ENCODE results near the gene NBEAL2.

Gene NBEAL2

DNA sequence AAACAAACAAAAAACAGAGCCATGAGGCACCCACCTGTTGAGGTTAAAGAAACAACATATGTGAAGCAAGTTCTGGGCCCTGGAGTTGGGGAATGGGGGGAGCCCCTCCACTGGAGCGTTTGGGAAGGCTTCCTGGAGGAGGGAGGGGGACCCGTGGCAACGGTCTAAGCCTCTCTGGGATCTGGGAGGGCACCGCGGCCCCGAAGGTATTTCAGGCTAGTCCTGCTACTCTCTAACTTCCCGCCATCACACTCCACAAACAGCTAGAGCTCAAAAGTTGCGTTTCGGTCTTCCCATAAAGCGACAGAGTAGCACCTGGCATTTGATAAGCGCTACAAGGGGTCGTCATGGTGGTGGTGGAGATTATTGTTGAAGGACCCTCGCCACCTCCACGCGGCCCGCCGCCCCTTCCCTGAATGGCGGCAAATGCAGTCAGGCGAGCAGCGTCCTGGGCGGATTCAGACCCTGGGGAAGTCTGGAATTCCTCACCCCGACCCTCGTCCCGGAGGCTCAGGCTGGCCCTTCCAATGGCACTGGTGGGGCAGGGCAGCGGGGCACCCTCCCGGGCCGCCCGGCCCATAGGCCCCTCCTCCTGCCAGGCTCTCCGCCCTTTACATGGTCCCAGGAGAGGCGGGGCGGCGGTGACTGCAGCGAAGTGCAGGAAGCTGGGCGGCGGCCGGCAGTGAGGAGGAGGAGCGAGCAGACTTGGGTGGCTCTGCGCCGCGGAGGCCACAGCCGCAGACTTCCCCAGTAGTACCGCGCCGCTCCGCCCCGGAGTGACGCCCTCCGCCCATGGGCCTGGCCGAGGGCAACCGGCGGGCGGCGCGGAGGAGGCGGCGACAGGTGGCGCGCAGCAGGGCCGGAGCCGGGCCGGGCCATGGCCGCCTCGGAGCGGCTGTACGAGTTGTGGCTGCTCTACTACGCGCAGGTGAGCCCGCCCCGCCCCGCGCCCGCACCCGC is at the start of gene NBEAL2:
TSS of gene NBEAL2 (plus strand) at position 682 of the 960 bp plus-strand sequence. CDS start at position 878, 196 bp downstream.
- peak; percentile 96 for DNase-seq

DNA sequence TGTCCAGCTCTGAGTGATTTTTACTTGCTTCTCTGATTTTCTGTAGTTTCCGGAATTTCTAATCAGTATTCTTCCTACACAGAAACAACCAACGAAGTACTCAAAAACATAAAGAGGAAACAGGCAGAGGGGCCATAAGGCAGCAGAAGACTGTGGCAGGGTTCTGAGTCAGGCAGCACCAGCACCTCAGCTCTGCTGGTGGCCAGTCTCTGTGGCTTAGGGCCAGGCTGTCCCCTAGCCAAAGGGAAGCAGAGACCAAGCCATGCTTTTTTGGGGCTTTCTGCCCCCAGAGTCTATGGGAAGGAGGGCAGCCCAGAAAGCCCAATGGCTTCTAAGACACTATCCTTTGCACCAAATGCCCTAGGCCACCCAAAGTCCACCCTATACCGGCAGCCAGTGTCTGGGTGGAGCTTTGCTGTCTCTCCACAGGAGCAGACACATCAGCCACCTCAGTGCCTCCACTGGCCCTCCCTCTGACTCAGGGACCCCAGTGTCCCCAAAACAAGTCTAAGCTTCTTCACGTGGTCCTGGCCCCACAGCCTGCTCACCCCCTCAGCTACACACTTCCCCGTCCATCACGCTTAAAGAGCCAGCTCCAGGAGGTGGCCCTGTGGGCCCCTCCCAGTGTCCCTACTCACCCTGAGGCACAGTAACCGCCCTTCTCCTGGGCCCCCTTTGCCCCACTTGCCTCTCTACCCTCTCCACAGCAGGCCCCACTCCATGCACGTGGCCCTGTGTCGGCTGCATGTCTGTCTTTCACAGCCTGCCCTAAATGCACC is 49.1 kb upstream of the NBEAL2 start:
- no peak for DNase-seq

- DNase-seq, result no peak
Observed at GRCh38 chr3:46930945-46931403, 48.5 kb upstream of the NBEAL2 start.

GRCh38 chr3:46931631-46932331 is 47.7 kb upstream of the NBEAL2 start:
- DNase-seq, result no peak

- no peak for DNase-seq
Observed at GRCh38 chr3:46932455-46933225, 46.8 kb upstream of the NBEAL2 start.

DNA sequence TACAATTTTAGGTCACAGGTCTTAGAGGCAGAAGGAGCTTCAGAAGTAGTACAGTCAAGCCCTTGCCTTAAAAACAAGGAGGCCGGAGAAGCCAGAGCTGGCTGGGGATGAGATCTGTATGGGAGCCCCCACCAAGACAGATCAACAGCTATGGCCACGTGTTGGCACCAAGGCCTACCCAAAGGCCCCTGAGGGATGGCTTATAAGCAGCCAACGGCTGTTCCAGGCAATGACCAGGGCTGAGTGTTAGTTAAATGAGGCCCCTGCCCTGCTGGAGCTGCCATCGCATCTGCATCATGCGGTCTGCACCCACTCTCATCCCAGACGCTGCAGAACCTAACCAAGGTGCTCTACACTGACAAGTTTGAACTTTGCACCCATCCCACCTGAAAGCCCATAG is 46.2 kb upstream of the NBEAL2 start:
- no peak for DNase-seq

DNA sequence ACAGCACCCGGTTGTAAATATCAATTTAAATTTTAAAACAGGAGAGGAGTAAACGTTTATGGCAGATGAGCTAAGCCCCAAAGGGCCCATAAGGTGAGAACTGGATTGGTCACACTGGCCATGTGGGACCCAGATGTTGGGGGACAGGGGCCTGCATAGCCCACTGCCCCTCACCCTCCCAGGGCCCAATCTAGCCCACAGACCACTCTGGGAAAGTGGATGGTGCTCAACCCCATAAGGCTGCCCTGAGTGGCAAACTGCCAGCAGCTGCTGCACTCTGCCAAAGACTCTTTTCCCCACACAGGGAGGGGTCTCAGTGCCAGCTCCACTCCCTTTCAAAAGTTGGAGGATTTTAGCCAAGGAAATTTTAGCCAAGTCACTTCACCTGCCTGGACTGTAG is 45.4 kb upstream of the NBEAL2 start:
- no peak for DNase-seq

- DNase-seq, result no peak
Observed at GRCh38 chr3:46934498-46935167, 44.8 kb upstream of the NBEAL2 start.

DNA sequence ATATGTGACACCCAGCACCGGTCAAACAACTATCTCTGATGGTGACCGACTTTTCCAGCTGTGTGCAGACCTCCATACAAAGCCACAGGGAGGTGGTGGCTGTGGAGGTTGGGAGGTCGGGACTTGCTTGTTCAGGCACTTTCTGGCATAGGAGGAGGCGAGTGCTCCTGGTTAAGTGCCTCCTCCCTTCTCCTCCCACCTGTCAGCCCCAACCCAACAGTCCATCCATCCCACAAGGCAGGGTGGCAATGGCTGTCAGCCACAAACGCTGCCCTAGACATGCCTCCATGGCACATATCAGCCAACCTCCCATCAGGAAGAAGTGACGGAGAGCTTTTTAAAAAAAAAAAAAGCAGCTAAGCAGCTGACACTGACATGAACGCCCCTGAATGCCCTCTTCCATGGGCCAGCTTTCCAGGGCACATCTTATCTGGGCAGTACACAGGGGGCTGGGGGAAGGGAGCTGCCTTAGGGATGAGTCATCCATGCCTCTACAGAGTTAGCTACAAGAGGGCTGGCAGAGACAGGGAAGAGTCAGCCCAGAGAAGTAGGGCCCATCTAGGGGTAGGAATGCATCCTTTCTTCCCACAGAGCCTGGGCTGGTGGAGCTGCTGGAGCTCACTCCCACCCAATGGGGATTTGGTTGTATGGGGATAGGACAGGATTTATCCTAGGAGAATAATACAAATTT is 44.2 kb upstream of the NBEAL2 start:
- no peak for DNase-seq

- no peak for DNase-seq
Observed at GRCh38 chr3:46935989-46936558, 43.4 kb upstream of the NBEAL2 start.

GRCh38 chr3:46936733-46937250 is 42.7 kb upstream of the NBEAL2 start:
- no peak for DNase-seq

GRCh38 chr3:46938118-46938517 is 41.3 kb upstream of the NBEAL2 start:
- DNase-seq, result no peak

DNA sequence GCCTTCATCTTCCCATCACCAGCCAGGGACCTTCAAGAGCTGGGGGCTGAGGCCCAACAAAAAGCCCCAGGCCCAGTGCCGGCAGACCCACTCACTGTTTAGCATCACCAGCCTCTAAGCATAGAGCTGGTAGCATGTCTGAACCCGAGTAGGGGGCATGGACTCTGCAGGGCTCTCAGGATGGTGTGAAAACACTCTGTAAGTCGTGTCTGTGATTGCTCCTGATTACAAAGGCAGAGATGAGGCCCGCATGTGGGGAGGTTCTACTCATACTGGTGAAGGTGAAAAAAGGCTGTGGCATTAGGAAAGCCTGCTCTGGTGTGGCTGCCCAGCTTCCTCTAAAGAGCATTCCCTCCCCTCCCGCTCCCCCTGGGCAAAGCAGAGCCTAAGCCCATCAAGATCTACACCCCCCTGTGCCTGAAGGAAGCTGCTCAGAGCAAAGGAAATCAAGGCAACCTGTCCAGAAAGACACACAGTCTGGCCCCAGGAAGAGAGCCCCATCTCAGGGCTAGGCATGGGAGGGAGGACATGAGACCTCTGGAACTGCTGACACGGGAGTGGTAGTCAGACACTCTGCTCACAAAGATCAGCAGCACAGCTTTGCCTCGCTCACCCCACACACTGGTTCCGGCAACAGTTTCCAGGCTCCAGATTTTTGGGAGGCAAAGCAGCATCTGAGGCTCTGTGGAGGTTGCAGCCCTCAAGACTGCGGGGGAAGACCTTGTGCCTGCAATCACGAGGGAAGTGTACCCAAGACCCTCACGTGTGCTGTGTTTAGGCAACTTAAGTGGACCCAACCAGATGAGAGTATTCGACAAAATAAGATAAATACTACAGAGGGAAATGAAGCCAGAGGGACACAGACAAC is 39.7 kb upstream of the NBEAL2 start:
- no peak for DNase-seq

DNA sequence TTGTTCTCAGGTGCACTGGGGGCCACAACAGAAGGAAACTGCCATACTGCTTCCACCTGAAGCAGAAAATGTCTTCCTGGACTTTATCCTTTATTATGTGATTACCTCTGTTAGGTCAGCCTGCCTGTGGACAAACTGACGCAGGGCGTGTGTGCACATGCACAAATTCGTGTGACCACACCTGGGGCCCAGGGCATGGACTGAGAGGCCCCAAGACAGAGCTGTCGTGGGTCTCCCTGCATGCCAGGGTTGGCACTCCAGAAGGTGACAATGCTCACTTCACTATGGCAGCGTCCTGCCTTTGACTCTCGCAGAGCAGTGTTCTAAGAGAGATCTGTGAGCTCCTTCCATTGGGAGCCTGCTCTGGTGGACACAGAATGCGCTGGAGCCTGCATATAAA is 37.4 kb upstream of the NBEAL2 start:
- no peak for DNase-seq

DNA sequence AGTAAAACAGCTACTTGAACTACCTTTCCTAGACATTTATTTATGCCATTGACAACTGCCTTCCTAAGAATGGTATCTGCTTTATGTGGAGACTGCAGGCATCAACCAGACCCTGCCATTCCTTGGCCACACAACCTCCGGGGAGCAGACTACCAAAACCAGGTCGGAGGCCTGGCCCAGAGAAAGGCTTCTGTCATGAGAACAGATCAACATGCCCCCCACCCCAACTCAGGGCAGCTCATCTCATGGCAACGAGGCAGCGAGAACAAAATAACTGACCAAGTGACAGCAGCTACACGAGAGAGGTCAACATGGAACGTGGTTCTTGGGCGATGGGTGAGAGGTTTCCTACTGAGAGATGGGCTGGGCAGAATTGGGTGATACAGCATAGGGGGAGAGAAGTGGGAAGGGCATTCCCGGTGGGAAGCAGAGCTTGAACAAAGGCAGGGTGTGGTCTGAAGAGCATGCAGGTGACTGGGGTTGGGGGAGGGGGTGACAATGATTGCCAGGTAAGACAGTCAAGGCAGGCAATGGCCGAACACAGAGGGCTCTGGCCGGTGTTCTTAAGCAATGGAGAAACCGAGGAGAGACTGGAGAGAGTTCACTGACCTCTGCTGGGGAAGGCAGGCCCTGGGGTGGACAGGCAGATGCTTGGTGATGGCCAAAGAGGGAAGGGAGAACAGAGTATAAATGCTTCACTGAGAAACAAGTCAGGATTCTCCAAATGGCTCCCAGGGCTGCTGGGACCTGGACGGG is 36.8 kb upstream of the NBEAL2 start:
- no peak for DNase-seq

DNA sequence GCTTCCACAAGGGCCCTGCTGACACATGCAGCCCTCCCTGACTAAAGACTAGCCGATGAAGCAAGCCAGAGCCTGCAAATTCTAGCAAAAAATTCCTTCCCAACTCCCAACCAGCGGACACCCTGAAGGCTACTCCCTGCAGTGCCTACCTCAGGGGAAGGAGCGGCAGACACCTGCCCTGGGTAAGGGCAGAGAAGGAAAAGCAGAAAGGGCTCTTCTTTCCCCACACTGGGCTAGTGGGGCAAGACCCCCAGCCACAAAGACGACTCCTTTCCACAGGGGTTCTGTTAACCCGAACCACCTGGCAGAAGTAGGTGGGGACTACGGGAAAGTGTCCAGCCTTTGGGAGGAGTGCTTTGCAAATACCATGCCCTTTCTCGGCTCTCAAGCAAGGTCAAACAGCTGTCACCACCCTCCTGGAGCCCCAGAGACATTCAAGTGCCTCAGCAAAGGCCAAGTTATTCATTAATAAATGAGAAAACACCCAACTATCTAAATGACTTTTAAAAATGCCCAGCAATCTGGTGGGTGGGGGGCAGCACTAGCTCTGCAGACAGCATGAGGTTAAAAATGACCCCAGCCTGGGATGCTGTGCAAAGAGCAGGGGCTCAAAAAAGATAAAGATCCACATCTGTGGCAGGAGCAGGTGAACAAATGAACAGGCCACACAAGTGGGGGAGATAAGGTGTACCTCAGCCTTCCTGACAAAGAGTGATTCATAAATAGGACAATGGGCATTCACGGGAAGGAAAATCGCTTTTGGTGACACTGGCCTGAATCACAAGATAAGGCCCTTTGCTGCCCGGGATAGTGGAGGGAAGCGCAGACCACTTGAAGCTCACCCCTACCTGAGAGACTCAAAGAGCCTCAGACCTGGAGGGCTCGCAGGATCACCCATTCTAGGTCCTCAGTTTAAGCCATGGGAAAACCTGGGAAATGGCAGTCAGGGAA is 36.0 kb upstream of the NBEAL2 start:
- DNase-seq, result no peak

DNA sequence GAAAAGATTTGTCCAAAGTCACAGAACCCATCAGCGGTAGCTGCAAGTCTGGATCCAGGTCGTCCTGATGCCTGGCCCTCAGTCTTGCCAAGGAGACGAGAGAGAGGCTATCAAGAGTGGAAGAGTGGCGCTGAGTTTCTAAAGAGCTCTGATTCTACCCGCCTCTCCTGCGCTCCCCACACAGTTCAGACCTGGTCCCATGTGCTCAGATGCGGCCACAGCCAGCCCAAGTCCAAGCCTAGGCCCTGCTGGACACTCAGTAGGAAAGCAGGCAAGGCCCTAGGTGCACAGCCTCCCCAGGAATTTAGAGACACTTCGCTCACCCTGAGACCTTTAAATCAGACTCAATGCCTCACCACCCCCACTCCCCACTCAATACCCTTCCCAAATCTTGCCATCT is 35.3 kb upstream of the NBEAL2 start:
- no peak for DNase-seq

GRCh38 chr3:46946416-46946815 is 33.0 kb upstream of the NBEAL2 start:
- no peak for DNase-seq

Data from CD4-positive, alpha-beta T cell treated with Interleukin-12 subunit alpha and Interleukin-12 subunit beta, for 1 hour (primary cell).